ENCODE results near the gene MAB21L1. TPM values are rescaled to one million over a fixed set of nuclear protein-coding genes. Genes with fewer than 3 reads are reported as not detected.

MAB21L1 gene
- total and polyA plus RNA-seq, 2 donors (not counting 1 experiment from before 2014, with no cell fraction given): not detected

GRCh38 chr13:35484384-35484783 lies 7.9 kb upstream of the MAB21L1 start:
- TF ChIP-seq CTCF (IDR thresholded peaks at IDR 0.05) (no peak), EZH2 (IDR thresholded peaks at IDR 0.05; ENCODE audit: borderline replicate concordance, insufficient read depth, low read depth, low read length, poor library complexity, severe bottlenecking) (no peak)
- no peak for DNase-seq
- no peaks in the 10 kb centered on the region for H3K36me3 ChIP-seq (replicated peaks in 1 of 2; ENCODE audit: control extremely low read depth in 1 of 2, control insufficient read depth in 1 of 2, extremely low read depth in 1 of 2, insufficient read depth in 2 of 2, low read length in 1 of 2)
- no peak overlapping the region for H3K4me3 Mint-ChIP-seq
- H2AFZ ChIP-seq (ENCODE audit: insufficient read depth, low read depth, low read length, poor library complexity, severe bottlenecking): no peak overlapping the region
- peaks cover 6% of the 10 kb centered on the region for H3K27me3 Mint-ChIP-seq
- ATAC-seq (ENCODE audit: low read depth): no peak
- H3K4me2 ChIP-seq (replicated peaks; ENCODE audit: low read depth, low read length, poor library complexity, severe bottlenecking): no peak overlapping the region
- intact Hi-C loops (cut with micrococcal nuclease): no loop called here
- no peaks in the 10 kb centered on the region for H3K79me2 ChIP-seq (ENCODE audit: control insufficient read depth, insufficient read depth, low read length)
- no peaks in the 10 kb centered on the region for H3K4me1 Mint-ChIP-seq
- no peak overlapping the region for H3K9ac ChIP-seq (ENCODE audit: low read length)
- H3K27ac Mint-ChIP-seq: no peak overlapping the region
- no peaks in the 10 kb centered on the region for H3K9me3 Mint-ChIP-seq (ENCODE audit: insufficient read depth)
- no peak overlapping the region for H3K27ac ChIP-seq (ENCODE audit: low read length in 2 of 2)
- CTCF ChIA-PET: no interaction called here
- H3K4me3 ChIP-seq (ENCODE audit: control extremely low read depth in 1 of 5, extremely low read depth in 1 of 5, insufficient read depth in 1 of 5, low read depth in 2 of 5, low read length in 4 of 5): no peak overlapping the region
- no peaks in the 10 kb centered on the region for H3K9me3 ChIP-seq (ENCODE audit: control extremely low read depth in 1 of 3, control insufficient read depth in 2 of 3, insufficient read depth in 1 of 3, low read length in 2 of 3)
- WGBS (ENCODE audit: insufficient coverage): 80% methylated on average over 1 of the region's 2 CpGs
- H3K27me3 ChIP-seq (replicated peaks in 1 of 4; ENCODE audit: control extremely low read depth in 1 of 4, control insufficient read depth in 3 of 4, insufficient read depth in 4 of 4, low read length in 3 of 4): peaks cover 0 to 13% (median under 1%) of the 10 kb centered on the region in 4 experiments
- H4K20me1 ChIP-seq (ENCODE audit: control insufficient read depth, insufficient read depth, low read length, poor library complexity, severe bottlenecking): no peaks in the 10 kb centered on the region
- no peaks in the 10 kb centered on the region for H3K4me1 ChIP-seq (ENCODE audit: control insufficient read depth in 2 of 2, insufficient read depth in 2 of 2, low read length in 2 of 2)
- POLR2A ChIA-PET: no interaction called here

GRCh38 chr13:35483761-35484160 lies 7.3 kb upstream of the MAB21L1 start:
- Histone ChIP-seq H3K36me3 (replicated peaks in 1 of 2; ENCODE audit: control extremely low read depth in 1 of 2, control insufficient read depth in 1 of 2, extremely low read depth in 1 of 2, insufficient read depth in 2 of 2, low read length in 1 of 2) (no peaks in the 10 kb centered on the region), H3K27ac (ENCODE audit: low read length in 2 of 2) (no peak overlapping the region), H3K27me3 (replicated peaks in 1 of 4; ENCODE audit: control extremely low read depth in 1 of 4, control insufficient read depth in 3 of 4, insufficient read depth in 4 of 4, low read length in 3 of 4) (peaks cover 0 to 19% (median 5%) of the 10 kb centered on the region in 4 experiments), H3K4me2 (replicated peaks; ENCODE audit: low read depth, low read length, poor library complexity, severe bottlenecking) (no peak overlapping the region), H3K4me1 (ENCODE audit: control insufficient read depth in 2 of 2, insufficient read depth in 2 of 2, low read length in 2 of 2) (peaks cover 2 to 5% of the 10 kb centered on the region in 2 donors), H2AFZ (ENCODE audit: insufficient read depth, low read depth, low read length, poor library complexity, severe bottlenecking) (no peak overlapping the region), H3K4me3 (ENCODE audit: control extremely low read depth in 1 of 5, extremely low read depth in 1 of 5, insufficient read depth in 1 of 5, low read depth in 2 of 5, low read length in 4 of 5) (no peak overlapping the region), H4K20me1 (ENCODE audit: control insufficient read depth, insufficient read depth, low read length, poor library complexity, severe bottlenecking) (no peaks in the 10 kb centered on the region), H3K79me2 (ENCODE audit: control insufficient read depth, insufficient read depth, low read length) (no peaks in the 10 kb centered on the region), H3K9me3 (ENCODE audit: control extremely low read depth in 1 of 3, control insufficient read depth in 2 of 3, insufficient read depth in 1 of 3, low read length in 2 of 3) (peaks cover 0 to 2% (median 0%) of the 10 kb centered on the region in 3 donors), H3K9ac (ENCODE audit: low read length) (no peak overlapping the region)
- ChIA-PET POLR2A (no interaction called here), CTCF (no interaction called here)
- DNase-seq (no peak), ATAC-seq (ENCODE audit: low read depth) (no peak)
- Mint-ChIP-seq H3K9me3 (ENCODE audit: insufficient read depth) (no peaks in the 10 kb centered on the region), H3K27ac (no peak overlapping the region), H3K4me3 (no peak overlapping the region), H3K27me3 (peaks cover 11% of the 10 kb centered on the region), H3K4me1 (no peaks in the 10 kb centered on the region)
- WGBS (ENCODE audit: insufficient coverage): no CpG with 5 or more reads among the region's 3 CpGs
- intact Hi-C loops (cut with micrococcal nuclease): no loop called here
- TF ChIP-seq EZH2 (IDR thresholded peaks at IDR 0.05; ENCODE audit: borderline replicate concordance, insufficient read depth, low read depth, low read length, poor library complexity, severe bottlenecking) (no peak), CTCF (IDR thresholded peaks at IDR 0.05) (no peak)
